Activated CD4-positive, alpha-beta T cell treated with anti-CD3 and anti-CD28 coated beads for 36 hours (primary cell): ENCODE measurements around the gene ARMC8. TPM values are rescaled to one million over a fixed set of nuclear protein-coding genes. Genes with fewer than 3 reads are reported as not detected.

Experiments
- ATAC-seq: fragments of 200-7000 bp; cut with Tn5 transposase; one replicate; pipeline ENCODE4 v1.10.0; 2021; ENCODE audit warnings: mild to moderate bottlenecking, moderate library complexity
- CTCF ChIA-PET: fragments of 350-600 bp; sonication (Branson Sonifier 250); formaldehyde crosslinking; loops from one replicate; lab custom pipeline; 2021; ENCODE audit warnings: antibody characterized with exemption; lab: Charles Lee
- POLR2A ChIA-PET: fragments of 350-600 bp; sonication (Branson Sonifier 250); formaldehyde crosslinking; loops from one replicate; lab custom pipeline; 2021; ENCODE audit warnings: antibody characterized with exemption, inconsistent platforms; lab: Charles Lee
- DNase-seq: peaks from one replicate; pipeline ENCODE4 v3.0.0-alpha.2; 2020
- H3K27ac Mint-ChIP-seq: one replicate; pipeline ENCODE4 v1.8.0; 2021; ENCODE audit warnings: mixed read lengths
- H3K27me3 Mint-ChIP-seq: one replicate; pipeline ENCODE4 v1.8.0; 2021; ENCODE audit warnings: mixed read lengths
- H3K36me3 Mint-ChIP-seq: one replicate; pipeline ENCODE4 v1.8.0; 2021; ENCODE audit warnings: low read depth, mixed read lengths
- H3K4me1 Mint-ChIP-seq: one replicate; pipeline ENCODE4 v1.8.0; 2021; ENCODE audit warnings: mixed read lengths
- H3K4me3 Mint-ChIP-seq: one replicate; pipeline ENCODE4 v1.8.0; 2021; ENCODE audit warnings: mild to moderate bottlenecking, moderate library complexity, mixed read lengths
- H3K9me3 Mint-ChIP-seq: one replicate; pipeline ENCODE4 v1.8.0; 2021; ENCODE audit warnings: low read depth, mixed read lengths
- intact Hi-C, 2 experiments: fragments of 100-400 bp; cut with DNase I in 1 of 2; cut with micrococcal nuclease in 1 of 2; formaldehyde crosslinking; loops; one replicate each; pipeline versions ENCODE4 v1.14.2 to v1.15.1; 2022 to 2024; cut with DNase I, micrococcal nuclease
- total RNA-seq, 2 experiments: library from RNA; stranded (reverse); gene quantifications; one replicate each; pipeline ENCODE4 v1.2.3, GENCODE V29; 2021

Gene ARMC8
- total RNA-seq, 2 experiments from 2014 or later: 38.3 to 46.2 TPM

DNA sequence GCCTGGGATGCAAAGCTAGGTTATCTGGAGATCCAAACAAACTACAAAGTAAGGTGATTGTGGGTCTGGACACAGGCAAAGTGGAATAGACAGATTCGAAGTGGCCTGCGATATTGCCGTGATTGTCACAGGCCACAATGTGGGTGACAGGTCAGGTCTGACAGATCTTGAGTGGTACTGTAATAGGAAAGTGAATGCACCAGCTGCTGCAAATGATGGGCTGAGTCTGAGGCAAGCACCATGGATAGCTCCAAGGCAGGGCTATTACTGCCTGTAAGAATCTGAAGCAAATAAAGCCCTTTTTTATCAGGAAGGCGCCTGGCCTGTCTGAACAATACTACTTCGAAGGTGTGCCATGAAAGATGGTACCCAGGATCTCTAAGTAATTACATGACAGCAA lies 10.0 kb downstream of the ARMC8 start:
- H3K27ac Mint-ChIP-seq: no peak overlapping the region

GRCh38 chr3:138197524-138197923 lies 10.4 kb downstream of the ARMC8 start:
- H3K36me3 Mint-ChIP-seq: peaks cover 7% of the 10 kb centered on the region
- CTCF ChIA-PET: interaction anchor here (0.9 to 1.3 kb wide), 3 partner anchors 10 to 40 kb away, joined by 3 to 4 read pairs (median 3); partner anchors contain the start of gene ARMC8
- ATAC-seq (no peak), DNase-seq (no peak)
- peaks cover 27% of the 10 kb centered on the region for H3K4me1 Mint-ChIP-seq
- intact Hi-C loops: no loop called here
- POLR2A ChIA-PET: interaction anchor here (0.7 kb wide), 1 partner anchor 10 kb away, joined by 3 read pairs; the partner anchor contains the start of gene ARMC8
- H3K4me3 Mint-ChIP-seq: no peak overlapping the region
- no peaks in the 10 kb centered on the region for H3K9me3 Mint-ChIP-seq
- H3K27me3 Mint-ChIP-seq: no peaks in the 10 kb centered on the region
- no peak overlapping the region for H3K27ac Mint-ChIP-seq

More for the DNA sequence above, 10.0 kb downstream of the ARMC8 start:
- H3K27me3 Mint-ChIP-seq: no peaks in the 10 kb centered on the region
- H3K36me3 Mint-ChIP-seq: peaks cover 7% of the 10 kb centered on the region
- ATAC-seq (peak; percentile 63), DNase-seq (peak; percentile 30)
- H3K4me1 Mint-ChIP-seq: peaks cover 27% of the 10 kb centered on the region
- intact Hi-C loops: no loop called here
- no peak overlapping the region for H3K4me3 Mint-ChIP-seq
- POLR2A ChIA-PET: interaction anchor here (0.7 kb wide), 1 partner anchor 9 kb away, joined by 3 read pairs; the partner anchor contains the start of gene ARMC8
- CTCF ChIA-PET: interaction anchor here (0.9 to 1.3 kb wide), 3 partner anchors 10 to 40 kb away, joined by 3 to 4 read pairs (median 3); partner anchors contain the start of gene ARMC8
- H3K9me3 Mint-ChIP-seq: no peaks in the 10 kb centered on the region

GRCh38 chr3:138199851-138200250 lies 12.8 kb downstream of the ARMC8 start:
- DNase-seq (no peak), ATAC-seq (no peak)
- Mint-ChIP-seq H3K4me3 (no peak overlapping the region), H3K36me3 (peaks cover 9% of the 10 kb centered on the region), H3K27ac (no peak overlapping the region), H3K4me1 (peaks cover 39% of the 10 kb centered on the region), H3K27me3 (no peaks in the 10 kb centered on the region), H3K9me3 (no peaks in the 10 kb centered on the region)
- POLR2A ChIA-PET: no interaction called here
- intact Hi-C loops: no loop called here
- CTCF ChIA-PET: no interaction called here

DNA sequence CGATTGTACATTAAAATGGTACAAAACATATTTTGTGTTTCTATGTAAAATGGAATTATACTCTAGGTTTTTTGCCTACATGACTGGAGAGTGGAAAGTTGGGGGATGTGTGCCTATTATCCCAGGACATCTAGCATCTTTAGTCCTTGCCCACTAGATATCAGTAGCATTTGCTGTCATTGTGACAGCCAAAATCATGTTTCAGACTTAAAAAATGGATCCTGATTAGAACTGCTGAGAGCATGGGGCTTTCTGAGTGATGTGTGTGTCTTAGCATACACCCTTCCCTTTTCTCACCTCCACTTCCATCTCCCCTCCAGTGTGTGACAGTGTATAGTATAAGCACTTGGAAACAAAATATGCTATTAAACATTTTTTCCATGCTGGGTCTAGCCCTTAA lies 13.3 kb downstream of the ARMC8 start:
- no peak overlapping the region for H3K27ac Mint-ChIP-seq
- peaks cover 12% of the 10 kb centered on the region for H3K36me3 Mint-ChIP-seq
- H3K27me3 Mint-ChIP-seq: no peaks in the 10 kb centered on the region
- H3K9me3 Mint-ChIP-seq: no peaks in the 10 kb centered on the region
- no peak for ATAC-seq
- intact Hi-C loops: no loop called here
- ChIA-PET POLR2A (no interaction called here), CTCF (no interaction called here)
- no peak overlapping the region for H3K4me3 Mint-ChIP-seq
- peaks cover 41% of the 10 kb centered on the region for H3K4me1 Mint-ChIP-seq
- no peak for DNase-seq

DNA sequence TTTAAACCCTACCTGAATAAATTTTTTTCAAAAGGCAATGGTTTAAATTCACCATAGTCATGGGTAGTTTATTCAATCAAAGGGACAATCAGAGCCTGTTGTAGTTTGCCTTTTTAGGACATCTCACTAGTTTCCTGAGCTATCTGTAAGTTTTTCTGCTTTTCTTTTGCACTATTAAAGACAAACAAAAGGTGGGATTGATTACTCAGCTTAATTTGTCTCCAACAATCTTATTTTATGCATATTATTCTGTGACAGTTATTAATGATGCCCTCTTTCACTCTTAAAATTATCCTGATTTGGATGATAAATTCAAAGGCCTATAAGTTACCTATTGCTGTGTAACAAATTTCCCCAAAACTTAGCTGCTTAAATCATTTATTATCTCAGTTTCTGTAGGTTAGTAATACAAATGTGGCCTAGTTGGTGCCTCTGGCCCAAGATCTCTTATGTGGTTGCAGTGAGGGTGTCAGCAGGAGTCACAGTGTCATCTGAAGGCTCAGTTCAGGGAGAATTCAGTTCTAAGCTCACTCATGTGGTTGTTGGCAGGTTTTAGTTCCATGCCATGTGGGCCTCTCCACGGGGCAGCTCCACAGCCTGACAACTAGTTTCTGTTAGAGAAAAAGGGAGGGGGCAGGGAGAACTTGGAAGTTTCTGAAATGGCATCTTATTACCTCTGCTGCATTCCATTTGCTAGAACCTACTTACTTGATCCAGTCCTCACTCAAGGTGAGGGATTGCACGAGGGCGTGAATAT lies 16.0 kb downstream of the ARMC8 start:
- peak; percentile 60 for ATAC-seq
- peak; percentile 6 for DNase-seq
- CTCF ChIA-PET: interaction anchor here (0.9 to 1.5 kb wide), 4 partner anchors 8 to 28 kb away, joined by 3 to 6 read pairs (median 4); no protein-coding TSS in a partner anchor

GRCh38 chr3:138203938-138204337 lies 16.8 kb downstream of the ARMC8 start:
- Mint-ChIP-seq H3K9me3 (no peaks in the 10 kb centered on the region), H3K27me3 (no peaks in the 10 kb centered on the region), H3K4me3 (no peak overlapping the region), H3K36me3 (peaks cover 20% of the 10 kb centered on the region), H3K27ac (no peak overlapping the region), H3K4me1 (peaks cover 47% of the 10 kb centered on the region)
- intact Hi-C loops: no loop called here
- POLR2A ChIA-PET: no interaction called here
- DNase-seq (no peak), ATAC-seq (no peak)
- CTCF ChIA-PET: interaction anchor here (0.6 to 1.1 kb wide), 3 partner anchors 9 to 274 kb away, joined by 3 to 4 read pairs (median 3); no protein-coding TSS in a partner anchor

More for the DNA sequence above, 16.0 kb downstream of the ARMC8 start:
- POLR2A ChIA-PET: no interaction called here
- Mint-ChIP-seq H3K27me3 (no peaks in the 10 kb centered on the region), H3K9me3 (no peaks in the 10 kb centered on the region), H3K4me1 (peaks cover 46% of the 10 kb centered on the region), H3K4me3 (no peak overlapping the region), H3K27ac (no peak overlapping the region), H3K36me3 (peaks cover 21% of the 10 kb centered on the region)
- intact Hi-C loops: no loop called here

DNA sequence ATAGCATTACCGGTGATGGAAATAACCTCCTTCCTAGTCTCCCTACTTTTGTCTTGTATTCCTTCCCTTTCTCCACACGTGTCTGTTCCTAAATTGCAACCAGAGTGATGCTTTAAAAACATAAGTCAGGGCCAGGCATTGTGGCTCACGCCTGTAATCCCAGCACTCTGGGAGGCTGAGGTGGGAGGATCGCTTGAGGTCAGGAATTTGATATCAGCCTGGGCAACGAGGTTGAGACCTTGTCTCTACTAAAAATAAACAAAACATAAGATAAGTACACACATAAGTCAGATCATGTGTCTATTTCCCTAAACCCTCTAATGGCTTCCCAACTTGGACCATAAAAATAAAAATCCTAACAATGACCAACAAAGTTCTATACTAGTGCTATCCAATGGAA lies 18.4 kb downstream of the ARMC8 start:
- H3K9me3 Mint-ChIP-seq: no peaks in the 10 kb centered on the region
- no peak overlapping the region for H3K27ac Mint-ChIP-seq
- H3K4me3 Mint-ChIP-seq: no peak overlapping the region
- DNase-seq (no peak), ATAC-seq (no peak)
- H3K27me3 Mint-ChIP-seq: no peaks in the 10 kb centered on the region
- ChIA-PET POLR2A (no interaction called here), CTCF (interaction anchor here (1.1 kb wide), 1 partner anchor 25 kb away, joined by 3 read pairs; no protein-coding TSS in a partner anchor)
- peaks cover 36% of the 10 kb centered on the region for H3K4me1 Mint-ChIP-seq
- peaks cover 24% of the 10 kb centered on the region for H3K36me3 Mint-ChIP-seq
- intact Hi-C loops: no loop called here

- H3K27ac Mint-ChIP-seq: no peak overlapping the region
- DNase-seq (no peak), ATAC-seq (no peak)
- H3K4me1 Mint-ChIP-seq: peaks cover 36% of the 10 kb centered on the region
- POLR2A ChIA-PET: no interaction called here
- H3K9me3 Mint-ChIP-seq: no peaks in the 10 kb centered on the region
- H3K36me3 Mint-ChIP-seq: peaks cover 26% of the 10 kb centered on the region
- H3K4me3 Mint-ChIP-seq: no peak overlapping the region
- CTCF ChIA-PET: interaction anchor here (1.1 kb wide), 1 partner anchor 24 kb away, joined by 3 read pairs; no protein-coding TSS in a partner anchor
- H3K27me3 Mint-ChIP-seq: no peaks in the 10 kb centered on the region
- intact Hi-C loops: no loop called here
Measured at GRCh38 chr3:138206196-138206595, 19.1 kb downstream of the ARMC8 start.

GRCh38 chr3:138210528-138210927 lies 23.4 kb downstream of the ARMC8 start:
- H3K4me3 Mint-ChIP-seq: no peak overlapping the region
- POLR2A ChIA-PET: interaction anchor here (0.6 kb wide), 1 partner anchor 25 kb away, joined by 4 read pairs; no protein-coding TSS in a partner anchor

DNA sequence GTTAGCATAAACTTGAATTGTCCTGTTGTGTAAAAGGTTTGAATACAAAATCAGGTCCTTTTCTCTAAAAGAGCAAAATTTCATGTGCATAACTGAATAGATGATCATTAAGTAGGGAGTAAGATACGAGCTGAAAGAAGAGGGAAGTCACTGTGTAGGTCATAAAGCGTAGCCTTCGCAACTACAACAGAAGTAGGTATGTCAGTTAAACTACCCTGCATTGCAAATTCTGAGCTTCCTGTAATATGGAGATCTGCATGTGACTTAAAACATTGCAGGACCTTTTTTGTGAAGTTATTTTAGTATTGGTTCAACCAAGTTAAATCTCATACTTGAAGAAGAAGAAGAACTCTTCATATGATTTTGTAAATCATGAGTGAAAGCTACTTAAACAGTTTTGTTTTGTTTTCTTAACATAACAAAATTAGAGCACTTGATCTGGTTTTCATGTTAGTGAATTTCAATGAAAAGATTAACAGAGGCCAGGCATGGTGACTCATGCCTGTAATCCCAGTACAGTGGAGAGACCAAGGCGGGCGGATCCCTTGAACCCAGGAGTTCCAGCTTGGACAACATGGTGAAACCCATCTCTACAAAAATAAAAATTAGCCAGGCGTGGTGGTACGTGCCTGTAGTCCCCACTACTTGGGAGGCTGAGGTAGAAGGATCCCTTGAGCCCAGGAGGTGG lies 26.4 kb downstream of the ARMC8 start:
- no peak overlapping the region for H3K27ac Mint-ChIP-seq
- ATAC-seq: no peak
- POLR2A ChIA-PET: no interaction called here
- peaks cover 6% of the 10 kb centered on the region for H3K4me1 Mint-ChIP-seq
- peaks cover 18% of the 10 kb centered on the region for H3K36me3 Mint-ChIP-seq
- no peaks in the 10 kb centered on the region for H3K27me3 Mint-ChIP-seq
- no peak overlapping the region for H3K4me3 Mint-ChIP-seq
- no peaks in the 10 kb centered on the region for H3K9me3 Mint-ChIP-seq
- intact Hi-C loops: no loop called here
- CTCF ChIA-PET: interaction anchor here (1.2 kb wide), 1 partner anchor 10 kb away, joined by 3 read pairs; no protein-coding TSS in a partner anchor
- DNase-seq: no peak

More at GRCh38 chr3:138210528-138210927, 23.4 kb downstream of the ARMC8 start:
- Mint-ChIP-seq H3K36me3 (peaks cover 30% of the 10 kb centered on the region), H3K27ac (no peak overlapping the region), H3K27me3 (no peaks in the 10 kb centered on the region), H3K4me1 (peaks cover 12% of the 10 kb centered on the region), H3K9me3 (no peaks in the 10 kb centered on the region)
- CTCF ChIA-PET: interaction anchor here (1.1 to 2.7 kb wide), 2 partner anchors 8 to 9 kb away, joined by 3 to 7 read pairs; no protein-coding TSS in a partner anchor
- intact Hi-C loops: no loop called here
- DNase-seq: no peak
- ATAC-seq: no peak

- no peak for DNase-seq
- ChIA-PET CTCF (interaction anchor here (0.8 to 2.5 kb wide), 4 partner anchors 8 to 131 kb away, joined by 3 to 7 read pairs (median 3); no protein-coding TSS in a partner anchor), POLR2A (no interaction called here)
- H3K4me3 Mint-ChIP-seq: no peak overlapping the region
- peaks cover 26% of the 10 kb centered on the region for H3K4me1 Mint-ChIP-seq
- H3K36me3 Mint-ChIP-seq: peaks cover 18% of the 10 kb centered on the region
- ATAC-seq: peak; percentile 73
- H3K27ac Mint-ChIP-seq: peak overlapping the region; percentile 4
- intact Hi-C loops: no loop called here
- H3K27me3 Mint-ChIP-seq: no peaks in the 10 kb centered on the region
- no peaks in the 10 kb centered on the region for H3K9me3 Mint-ChIP-seq
Measured at GRCh38 chr3:138219255-138219654, 32.2 kb downstream of the ARMC8 start.
